HL-60 (cell line): ENCODE measurements around the gene LALBA.

ENCODE experiments used
- CTCF ChIP-seq: IDR thresholded peaks from one replicate; pipeline ENCODE4 v1.5.1; 2011; ENCODE audit warnings: low read length, control low read depth, inconsistent platforms; ENCODE audit not compliant: insufficient read depth
- GABPA ChIP-seq: IDR thresholded peaks from 2 replicates; pipeline ENCODE4 v1.6.1; 2012; ENCODE audit warnings: low read depth
- POLR2AphosphoS5 ChIP-seq: IDR thresholded peaks from 2 replicates; pipeline ENCODE4 v1.6.1; 2012; ENCODE audit warnings: low read depth
- REST ChIP-seq: IDR thresholded peaks from 2 replicates; pipeline ENCODE4 v1.6.1; 2012; ENCODE audit warnings: low read depth; ENCODE audit not compliant: insufficient replicate concordance

GRCh38 chr12:48601013-48601756 lies 31.3 kb upstream of the LALBA start:
- TF ChIP-seq CTCF (no peak), GABPA (no peak), POLR2AphosphoS5 (no peak), REST (no peak)
